ENCODE measurements around the gene SLC7A14. TPM values are rescaled to one million over a fixed set of nuclear protein-coding genes. Genes with fewer than 3 reads are reported as not detected.
A peak's percentile ranks its signal among the peaks of the same experiment; 100 is the strongest.

SLC7A14 gene
- total RNA-seq, 1 experiment from 2014 or later: not detected

GRCh38 chr3:170506556-170506955 is 79.3 kb downstream of the SLC7A14 start:
- Histone ChIP-seq H3K9ac (ENCODE audit: low read length) (0 out of 2 replicates have a peak overlapping the region, but pooled peaks have one; percentile 4), H3K4me2 (ENCODE audit: low read length) (no peak overlapping the region), H3F3A (ENCODE audit: low read length, unreplicated experiment) (no peaks in the 10 kb centered on the region), H2AFZ (ENCODE audit: low read length) (peak overlapping the region; percentile 80), H3K9me2 (replicated peaks; ENCODE audit: low read length) (no peaks in the 10 kb centered on the region), H4K20me1 (ENCODE audit: low read length) (no peaks in the 10 kb centered on the region), H3K36me3 (ENCODE audit: low read depth, low read length) (no peaks in the 10 kb centered on the region), H3K9me3 (ENCODE audit: low read length) (no peaks in the 10 kb centered on the region), H3K27me3 (ENCODE audit: low read length) (no peaks in the 10 kb centered on the region), H3K4me3 (ENCODE audit: low read length) (no peak overlapping the region), H3K79me2 (ENCODE audit: low read length) (no peaks in the 10 kb centered on the region), H3K4me1 (ENCODE audit: insufficient read depth, low read length) (peaks cover 8% of the 10 kb centered on the region), H3K27ac (ENCODE audit: low read length) (peak overlapping the region; percentile 12; the same call in 1 of the 2 replicates)
- intact Hi-C loops (cut with micrococcal nuclease): no loop called here
- no TSS peak for BruUV-seq (replicated peaks)
- DNase-seq (peak; percentile 36), ATAC-seq (no peak)
- CTCF ChIA-PET: no interaction called here
- POLR2A ChIA-PET (ENCODE audit: unreplicated experiment): no interaction called here
- TF ChIP-seq EZH2phosphoT487 (IDR thresholded peaks at IDR 0.05; ENCODE audit: borderline replicate concordance, low read length) (no peak), EZH2 (IDR thresholded peaks at IDR 0.05; ENCODE audit: low read length, unreplicated experiment) (no peak), CTCF (conservative IDR thresholded peaks at IDR 0.05; ENCODE audit: low read depth, low read length) (no peak)

- TF ChIP-seq EZH2phosphoT487 (IDR thresholded peaks at IDR 0.05; ENCODE audit: borderline replicate concordance, low read length) (no peak), CTCF (conservative IDR thresholded peaks at IDR 0.05; ENCODE audit: low read depth, low read length) (no peak), EZH2 (IDR thresholded peaks at IDR 0.05; ENCODE audit: low read length, unreplicated experiment) (no peak)
- H3K9ac ChIP-seq (ENCODE audit: low read length): no peak overlapping the region
- H3K36me3 ChIP-seq (ENCODE audit: low read depth, low read length): no peaks in the 10 kb centered on the region
- no peaks in the 10 kb centered on the region for H3K9me2 ChIP-seq (replicated peaks; ENCODE audit: low read length)
- no peaks in the 10 kb centered on the region for H4K20me1 ChIP-seq (ENCODE audit: low read length)
- no peaks in the 10 kb centered on the region for H3K27me3 ChIP-seq (ENCODE audit: low read length)
- no peaks in the 10 kb centered on the region for H3K79me2 ChIP-seq (ENCODE audit: low read length)
- H3K4me3 ChIP-seq (ENCODE audit: low read length): no peak overlapping the region
- no TSS peak for BruUV-seq (replicated peaks)
- intact Hi-C loops (cut with micrococcal nuclease): no loop called here
- no peak overlapping the region for H2AFZ ChIP-seq (ENCODE audit: low read length)
- DNase-seq (no peak), ATAC-seq (no peak)
- POLR2A ChIA-PET (ENCODE audit: unreplicated experiment): no interaction called here
- no peaks in the 10 kb centered on the region for H3F3A ChIP-seq (ENCODE audit: low read length, unreplicated experiment)
- H3K4me2 ChIP-seq (ENCODE audit: low read length): no peak overlapping the region
- no peaks in the 10 kb centered on the region for H3K9me3 ChIP-seq (ENCODE audit: low read length)
- CTCF ChIA-PET: no interaction called here
- peaks cover 8% of the 10 kb centered on the region for H3K4me1 ChIP-seq (ENCODE audit: insufficient read depth, low read length)
- no peak overlapping the region for H3K27ac ChIP-seq (ENCODE audit: low read length)
Measured at GRCh38 chr3:170502297-170502696, 83.6 kb downstream of the SLC7A14 start.

GRCh38 chr3:170500995-170501394 is 84.9 kb downstream of the SLC7A14 start:
- POLR2A ChIA-PET (ENCODE audit: unreplicated experiment): no interaction called here
- H3K9me2 ChIP-seq (replicated peaks; ENCODE audit: low read length): no peaks in the 10 kb centered on the region
- H3K79me2 ChIP-seq (ENCODE audit: low read length): no peaks in the 10 kb centered on the region
- CTCF ChIA-PET: no interaction called here
- H3K9me3 ChIP-seq (ENCODE audit: low read length): no peaks in the 10 kb centered on the region
- no peaks in the 10 kb centered on the region for H3K36me3 ChIP-seq (ENCODE audit: low read depth, low read length)
- no peak overlapping the region for H3K27ac ChIP-seq (ENCODE audit: low read length)
- no peaks in the 10 kb centered on the region for H3F3A ChIP-seq (ENCODE audit: low read length, unreplicated experiment)
- H3K4me2 ChIP-seq (ENCODE audit: low read length): no peak overlapping the region
- H3K27me3 ChIP-seq (ENCODE audit: low read length): no peaks in the 10 kb centered on the region
- no peak overlapping the region for H3K9ac ChIP-seq (ENCODE audit: low read length)
- intact Hi-C loops (cut with micrococcal nuclease): no loop called here
- BruUV-seq (replicated peaks): no TSS peak
- no peak for TF ChIP-seq CTCF (conservative IDR thresholded peaks at IDR 0.05; ENCODE audit: low read depth, low read length)
- TF ChIP-seq EZH2phosphoT487 (IDR thresholded peaks at IDR 0.05; ENCODE audit: borderline replicate concordance, low read length): no peak
- no peak overlapping the region for H2AFZ ChIP-seq (ENCODE audit: low read length)
- DNase-seq (no peak), ATAC-seq (no peak)
- no peaks in the 10 kb centered on the region for H4K20me1 ChIP-seq (ENCODE audit: low read length)
- H3K4me3 ChIP-seq (ENCODE audit: low read length): no peak overlapping the region
- no peaks in the 10 kb centered on the region for H3K4me1 ChIP-seq (ENCODE audit: insufficient read depth, low read length)

Data from PC-3 (cell line).